Neural cell (in vitro differentiated cells): ENCODE data around the gene MEDAG. TPM values are rescaled to one million over a fixed set of nuclear protein-coding genes. Genes with fewer than 3 reads are reported as not detected.

Experiments
- H2AFZ ChIP-seq: fragments of 200-600, 300-800 bp; sonication (generic), shearing (Covaris generic); 2 replicates; pipeline ENCODE4 v1.6.0; 2014; ENCODE audit warnings: low read depth, mild to moderate bottlenecking, antibody characterized with exemption, low read length, moderate library complexity
- H3F3A ChIP-seq: fragments of 200-600 bp; shearing (Covaris generic); 2 replicates; pipeline ENCODE4 v1.6.1; 2016; ENCODE audit warnings: mild to moderate bottlenecking, moderate library complexity, mixed read lengths, antibody characterized with exemption, low read length; ENCODE audit not compliant: insufficient read depth, poor library complexity, severe bottlenecking
- H3K27ac ChIP-seq: fragments of 200-600, 300-800 bp; sonication (generic), shearing (Covaris generic); 2 replicates; pipeline ENCODE4 v1.5.1; 2014; ENCODE audit warnings: mild to moderate bottlenecking, low read length, moderate library complexity
- H3K27me3 ChIP-seq: fragments of 300-800, 200-600 bp; sonication (generic), shearing (Covaris generic); 2 replicates; pipeline ENCODE4 v1.6.0; 2014; ENCODE audit warnings: mild to moderate bottlenecking, low read depth, low read length, moderate library complexity; ENCODE audit not compliant: insufficient read depth
- H3K36me3 ChIP-seq: fragments of 300-800, 200-600 bp; sonication (generic), shearing (Covaris generic); 2 replicates; pipeline ENCODE4 v1.5.1; 2014; ENCODE audit warnings: mild to moderate bottlenecking, antibody characterized with exemption, low read length, moderate library complexity; ENCODE audit not compliant: insufficient read depth
- H3K4me2 ChIP-seq: fragments of 300-800, 200-600 bp; sonication (generic), shearing (Covaris generic); 2 replicates; pipeline ENCODE4 v1.6.0; 2014; ENCODE audit warnings: mild to moderate bottlenecking, low read length
- H3K4me3 ChIP-seq: fragments of 300-800, 200-600 bp; sonication (generic), shearing (Covaris generic); 2 replicates; pipeline ENCODE4 v1.5.1; 2014; ENCODE audit warnings: mild to moderate bottlenecking, low read length, moderate library complexity
- H3K79me2 ChIP-seq: fragments of 200-600 bp; shearing (Covaris generic); replicated peaks from 2 replicates; pipeline ENCODE4 v1.6.0; 2014; ENCODE audit warnings: mild to moderate bottlenecking, low read length, moderate library complexity; ENCODE audit not compliant: insufficient read depth
- H3K9ac ChIP-seq: fragments of 300-800, 200-600 bp; sonication (generic), shearing (Covaris generic); 2 replicates; pipeline ENCODE4 v1.6.1; 2016; ENCODE audit warnings: mild to moderate bottlenecking, low read length, mixed read lengths
- H3K9me2 ChIP-seq: fragments of 200-600 bp; shearing (Covaris generic); 2 replicates; pipeline ENCODE4 v1.6.1; 2016; ENCODE audit warnings: mild to moderate bottlenecking, low read length, mixed read lengths; ENCODE audit not compliant: insufficient read depth
- H3K9me3 ChIP-seq: fragments of 200-600, 300-800 bp; sonication (generic), shearing (Covaris generic); 2 replicates; pipeline ENCODE4 v1.6.1; 2016; ENCODE audit warnings: mild to moderate bottlenecking, mixed run types, low read length, moderate library complexity, mixed read lengths
- H4K20me1 ChIP-seq: fragments of 200-600 bp; shearing (Covaris generic); 2 replicates; pipeline ENCODE4 v1.6.1; 2016; ENCODE audit warnings: mild to moderate bottlenecking, mixed run types; ENCODE audit not compliant: insufficient read depth
- EP300 ChIP-seq: fragments of 450-650 bp; conservative IDR thresholded peaks from 2 replicates; pipeline ENCODE4 v1.6.1; 2014; ENCODE audit warnings: antibody characterized with exemption, mild to moderate bottlenecking, moderate library complexity; ENCODE audit not compliant: poor library complexity, severe bottlenecking
- EZH2 ChIP-seq: fragments of 200-600, 300-800 bp; shearing (Covaris generic), sonication (generic); IDR thresholded peaks from 2 replicates; pipeline ENCODE4 v1.6.1; 2014; ENCODE audit warnings: antibody characterized with exemption, low read length, borderline replicate concordance, mild to moderate bottlenecking; ENCODE audit not compliant: insufficient read depth, poor library complexity, severe bottlenecking
- MXI1 ChIP-seq: fragments of 450-650 bp; conservative IDR thresholded peaks from 2 replicates; pipeline ENCODE4 v1.6.1; 2014; ENCODE audit warnings: antibody characterized with exemption, mild to moderate bottlenecking; ENCODE audit not compliant: poor library complexity, severe bottlenecking
- POLR2AphosphoS5 ChIP-seq: IDR thresholded peaks from 2 replicates; pipeline ENCODE4 v1.6.1; 2012
- RAD21 ChIP-seq: fragments of 450-650 bp; conservative IDR thresholded peaks from 2 replicates; pipeline ENCODE4 v1.6.1; 2014; ENCODE audit warnings: antibody characterized with exemption, mild to moderate bottlenecking, moderate library complexity
- SMC3 ChIP-seq: fragments of 450-650 bp; conservative IDR thresholded peaks from 2 replicates; pipeline ENCODE4 v1.6.1; 2014; ENCODE audit warnings: antibody characterized with exemption, mild to moderate bottlenecking, moderate library complexity; ENCODE audit not compliant: poor library complexity
- TAF1 ChIP-seq: IDR thresholded peaks from 2 replicates; pipeline ENCODE4 v1.6.1; 2012; ENCODE audit warnings: low read depth
- polyA plus RNA-seq: library from polyadenylated mRNA; depleted of rRNA; stranded (reverse); fragments of >200 nt; gene quantifications from 2 replicates; pipeline ENCODE4 v1.2.3, GENCODE V29; 2014
- TF ChIP-seq, protein P1 (sequence below): fragments of 450-650 bp; IDR thresholded peaks from 2 replicates; pipeline ENCODE4 v1.5.1; 2014; ENCODE audit warnings: antibody characterized with exemption, mild to moderate bottlenecking, moderate library complexity; ENCODE audit not compliant: poor library complexity, severe bottlenecking
- TF ChIP-seq, protein P2 (sequence below): IDR thresholded peaks from 2 replicates; pipeline ENCODE4 v1.6.1; 2012; ENCODE audit warnings: borderline replicate concordance

The MEDAG gene
- polyA plus RNA-seq, 1 donor from 2014 or later, result not detected

DNA sequence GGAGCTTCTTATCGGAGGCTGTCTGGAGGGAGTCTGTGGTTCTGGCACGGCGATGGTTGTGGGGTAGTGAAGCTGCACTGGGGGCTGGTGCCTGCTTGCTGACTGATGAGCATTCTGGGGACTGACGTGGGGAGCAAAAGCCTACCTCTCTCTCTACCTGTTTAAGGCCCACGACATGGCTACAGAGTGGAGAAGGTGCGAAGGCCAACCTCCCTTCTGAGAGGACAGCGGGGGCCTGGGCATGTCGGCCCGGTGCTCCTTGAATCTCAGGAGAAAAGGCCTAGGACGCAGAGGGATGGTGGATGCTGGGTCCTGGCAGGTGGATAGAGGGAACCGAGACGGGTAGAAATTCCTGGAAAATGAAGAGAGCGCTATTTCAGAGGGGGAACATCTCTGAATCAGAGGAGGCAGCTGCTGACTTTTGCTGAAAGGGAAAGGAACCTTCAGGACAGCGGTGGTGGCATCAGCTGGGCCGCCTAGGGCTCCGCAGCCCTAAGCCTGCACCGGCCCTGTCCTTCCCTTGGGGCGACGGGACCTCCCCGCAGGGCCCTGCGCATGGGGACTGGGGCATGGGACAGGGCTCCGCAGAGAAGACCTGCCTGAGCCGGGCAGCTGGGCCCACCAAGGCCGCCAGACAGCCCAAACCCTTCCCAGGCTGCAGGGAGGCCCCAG, 35.0 kb upstream of the MEDAG start:
- no peak overlapping the region for H3K27ac ChIP-seq
- H4K20me1 ChIP-seq, result no peaks in the 10 kb centered on the region
- no peak overlapping the region for H3K4me2 ChIP-seq
- TF ChIP-seq, protein P1, sequence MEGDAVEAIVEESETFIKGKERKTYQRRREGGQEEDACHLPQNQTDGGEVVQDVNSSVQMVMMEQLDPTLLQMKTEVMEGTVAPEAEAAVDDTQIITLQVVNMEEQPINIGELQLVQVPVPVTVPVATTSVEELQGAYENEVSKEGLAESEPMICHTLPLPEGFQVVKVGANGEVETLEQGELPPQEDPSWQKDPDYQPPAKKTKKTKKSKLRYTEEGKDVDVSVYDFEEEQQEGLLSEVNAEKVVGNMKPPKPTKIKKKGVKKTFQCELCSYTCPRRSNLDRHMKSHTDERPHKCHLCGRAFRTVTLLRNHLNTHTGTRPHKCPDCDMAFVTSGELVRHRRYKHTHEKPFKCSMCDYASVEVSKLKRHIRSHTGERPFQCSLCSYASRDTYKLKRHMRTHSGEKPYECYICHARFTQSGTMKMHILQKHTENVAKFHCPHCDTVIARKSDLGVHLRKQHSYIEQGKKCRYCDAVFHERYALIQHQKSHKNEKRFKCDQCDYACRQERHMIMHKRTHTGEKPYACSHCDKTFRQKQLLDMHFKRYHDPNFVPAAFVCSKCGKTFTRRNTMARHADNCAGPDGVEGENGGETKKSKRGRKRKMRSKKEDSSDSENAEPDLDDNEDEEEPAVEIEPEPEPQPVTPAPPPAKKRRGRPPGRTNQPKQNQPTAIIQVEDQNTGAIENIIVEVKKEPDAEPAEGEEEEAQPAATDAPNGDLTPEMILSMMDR, result no peak
- TF ChIP-seq TAF1 (no peak), MXI1 (no peak), SMC3 (no peak)
- TF ChIP-seq, protein P2, sequence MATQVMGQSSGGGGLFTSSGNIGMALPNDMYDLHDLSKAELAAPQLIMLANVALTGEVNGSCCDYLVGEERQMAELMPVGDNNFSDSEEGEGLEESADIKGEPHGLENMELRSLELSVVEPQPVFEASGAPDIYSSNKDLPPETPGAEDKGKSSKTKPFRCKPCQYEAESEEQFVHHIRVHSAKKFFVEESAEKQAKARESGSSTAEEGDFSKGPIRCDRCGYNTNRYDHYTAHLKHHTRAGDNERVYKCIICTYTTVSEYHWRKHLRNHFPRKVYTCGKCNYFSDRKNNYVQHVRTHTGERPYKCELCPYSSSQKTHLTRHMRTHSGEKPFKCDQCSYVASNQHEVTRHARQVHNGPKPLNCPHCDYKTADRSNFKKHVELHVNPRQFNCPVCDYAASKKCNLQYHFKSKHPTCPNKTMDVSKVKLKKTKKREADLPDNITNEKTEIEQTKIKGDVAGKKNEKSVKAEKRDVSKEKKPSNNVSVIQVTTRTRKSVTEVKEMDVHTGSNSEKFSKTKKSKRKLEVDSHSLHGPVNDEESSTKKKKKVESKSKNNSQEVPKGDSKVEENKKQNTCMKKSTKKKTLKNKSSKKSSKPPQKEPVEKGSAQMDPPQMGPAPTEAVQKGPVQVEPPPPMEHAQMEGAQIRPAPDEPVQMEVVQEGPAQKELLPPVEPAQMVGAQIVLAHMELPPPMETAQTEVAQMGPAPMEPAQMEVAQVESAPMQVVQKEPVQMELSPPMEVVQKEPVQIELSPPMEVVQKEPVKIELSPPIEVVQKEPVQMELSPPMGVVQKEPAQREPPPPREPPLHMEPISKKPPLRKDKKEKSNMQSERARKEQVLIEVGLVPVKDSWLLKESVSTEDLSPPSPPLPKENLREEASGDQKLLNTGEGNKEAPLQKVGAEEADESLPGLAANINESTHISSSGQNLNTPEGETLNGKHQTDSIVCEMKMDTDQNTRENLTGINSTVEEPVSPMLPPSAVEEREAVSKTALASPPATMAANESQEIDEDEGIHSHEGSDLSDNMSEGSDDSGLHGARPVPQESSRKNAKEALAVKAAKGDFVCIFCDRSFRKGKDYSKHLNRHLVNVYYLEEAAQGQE, result no peak
- H3K4me3 ChIP-seq, result no peak overlapping the region
- no peaks in the 10 kb centered on the region for H3K9me2 ChIP-seq
- H2AFZ ChIP-seq, result no peak overlapping the region
- no peaks in the 10 kb centered on the region for H3F3A ChIP-seq
- no peaks in the 10 kb centered on the region for H3K79me2 ChIP-seq
- H3K9ac ChIP-seq, result no peak overlapping the region
- H3K9me3 ChIP-seq, result no peaks in the 10 kb centered on the region
- H3K27me3 ChIP-seq, result no peaks in the 10 kb centered on the region
- H3K36me3 ChIP-seq, result no peaks in the 10 kb centered on the region

DNA sequence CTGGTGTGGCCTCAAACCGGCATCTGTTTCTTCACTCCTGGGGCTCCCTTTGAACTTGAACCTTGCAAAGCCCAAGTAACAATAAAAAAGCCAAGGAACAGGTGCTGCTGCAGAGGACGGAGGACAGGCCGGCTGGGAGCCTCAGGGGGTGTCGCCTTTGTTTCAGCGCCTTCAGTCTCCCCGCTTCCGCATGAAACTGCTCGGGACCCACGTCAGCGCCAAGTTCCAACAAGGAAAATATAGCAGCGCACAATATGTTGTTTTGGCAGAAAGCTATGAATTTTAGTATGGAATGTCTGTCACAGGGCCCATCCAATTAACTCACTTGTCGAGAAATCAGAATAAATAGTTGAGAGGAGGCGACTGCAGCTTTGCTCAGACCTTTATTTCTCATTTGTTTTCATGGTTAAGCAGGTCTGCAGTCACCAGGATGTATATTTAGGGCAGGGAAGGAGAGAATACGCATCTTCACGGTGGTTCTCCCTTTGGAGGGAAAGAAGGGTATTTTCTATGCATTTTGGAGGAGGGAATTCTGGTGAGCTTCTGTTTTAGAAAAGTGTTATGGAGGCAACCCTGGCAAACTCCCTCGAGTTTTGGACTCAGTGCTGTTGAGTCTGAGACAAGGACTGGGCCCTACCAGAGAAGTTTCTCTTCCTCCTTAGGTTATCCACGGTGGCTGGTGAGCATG, 34.3 kb upstream of the MEDAG start:
- Histone ChIP-seq H3K36me3 (no peaks in the 10 kb centered on the region), H3K4me3 (no peak overlapping the region), H3K9me3 (no peaks in the 10 kb centered on the region), H3K9ac (no peak overlapping the region), H3F3A (no peaks in the 10 kb centered on the region), H3K9me2 (no peaks in the 10 kb centered on the region), H3K27ac (no peak overlapping the region), H3K27me3 (no peaks in the 10 kb centered on the region), H2AFZ (no peak overlapping the region), H3K79me2 (no peaks in the 10 kb centered on the region), H4K20me1 (no peaks in the 10 kb centered on the region), H3K4me2 (no peak overlapping the region)
- no peak for TF ChIP-seq EP300
- TF ChIP-seq TAF1, result no peak
- no peak for TF ChIP-seq MXI1
- TF ChIP-seq, protein P2, result no peak
- TF ChIP-seq EZH2, result no peak
- TF ChIP-seq SMC3, result no peak
- TF ChIP-seq, protein P1, result no peak
- no peak for TF ChIP-seq POLR2AphosphoS5
- TF ChIP-seq RAD21, result no peak
